ENCODE data around the gene NUDT5. TPM values are rescaled to one million over a fixed set of nuclear protein-coding genes. Genes with fewer than 3 reads are reported as not detected.

Gene NUDT5
- total RNA-seq, 1 experiment from 2014 or later: 119 TPM

- ATAC-seq (no peak), DNase-seq (ENCODE audit: low spot score) (no peak)
- Mint-ChIP-seq H3K4me1 (no peaks in the 10 kb centered on the region), H3K4me3 (no peak overlapping the region), H3K27me3 (ENCODE audit: low read depth) (no peaks in the 10 kb centered on the region), H3K36me3 (peaks cover 56% of the 10 kb centered on the region), H3K27ac (no peak overlapping the region), H3K9me3 (no peaks in the 10 kb centered on the region)
- TF ChIP-seq HMGA2 (CRISPR knock-in tag; IDR thresholded peaks at IDR 0.05) (peak; percentile 57; the same call in 1 of the 2 replicates), ZNF263 (CRISPR knock-in tag; IDR thresholded peaks at IDR 0.05; ENCODE audit: low read depth) (no peak)
- ChIA-PET CTCF (no interaction called here), POLR2A (no interaction called here)
Observed at GRCh38 chr10:12237265-12238220, 41.9 kb upstream of the NUDT5 start.

- H3K4me1 Mint-ChIP-seq: no peaks in the 10 kb centered on the region
- no peak overlapping the region for H3K27ac Mint-ChIP-seq
- no peak for ATAC-seq
Observed at GRCh38 chr10:12235796-12236195, 40.1 kb upstream of the NUDT5 start.

More at GRCh38 chr10:12235796-12236195, 40.1 kb upstream of the NUDT5 start:
- TF ChIP-seq TEAD1 (CRISPR knock-in tag; IDR thresholded peaks at IDR 0.05) (no peak), ATF3 (CRISPR knock-in tag; conservative IDR thresholded peaks at IDR 0.05) (no peak), NFYB (CRISPR knock-in tag; conservative IDR thresholded peaks at IDR 0.05; ENCODE audit: low read depth) (no peak), CDX4 (CRISPR knock-in tag; IDR thresholded peaks at IDR 0.05; ENCODE audit: borderline replicate concordance) (no peak), IRF2 (CRISPR knock-in tag; IDR thresholded peaks at IDR 0.05; ENCODE audit: borderline replicate concordance, low read depth) (no peak), ESRRA (CRISPR knock-in tag; IDR thresholded peaks at IDR 0.05; ENCODE audit: borderline replicate concordance) (no peak), SOX15 (CRISPR knock-in tag; IDR thresholded peaks at IDR 0.05) (no peak), ZNF532 (CRISPR knock-in tag; IDR thresholded peaks at IDR 0.05; ENCODE audit: borderline replicate concordance) (no peak), SMAD3 (CRISPR knock-in tag; IDR thresholded peaks at IDR 0.05; ENCODE audit: borderline replicate concordance) (no peak), ZNF219 (CRISPR knock-in tag; IDR thresholded peaks at IDR 0.05; ENCODE audit: borderline replicate concordance) (no peak), ZNF317 (CRISPR knock-in tag; IDR thresholded peaks at IDR 0.05; ENCODE audit: borderline replicate concordance, low read depth) (no peak), RORB (CRISPR knock-in tag; IDR thresholded peaks at IDR 0.05) (no peak), EMX1 (CRISPR knock-in tag; IDR thresholded peaks at IDR 0.05) (no peak), STAT6 (CRISPR knock-in tag; conservative IDR thresholded peaks at IDR 0.05; ENCODE audit: low read depth) (no peak), OVOL2 (CRISPR knock-in tag; IDR thresholded peaks at IDR 0.05; ENCODE audit: borderline replicate concordance) (no peak), USF2 (CRISPR knock-in tag; IDR thresholded peaks at IDR 0.05) (no peak), FOXP1 (CRISPR knock-in tag; IDR thresholded peaks at IDR 0.05; ENCODE audit: borderline replicate concordance) (no peak), KAT7 (CRISPR knock-in tag; IDR thresholded peaks at IDR 0.05; ENCODE audit: borderline replicate concordance) (no peak)
- no peak for DNase-seq (ENCODE audit: low spot score)
- peaks cover 62% of the 10 kb centered on the region for H3K36me3 Mint-ChIP-seq
- no peaks in the 10 kb centered on the region for H3K27me3 Mint-ChIP-seq (ENCODE audit: low read depth)
- no peaks in the 10 kb centered on the region for H3K9me3 Mint-ChIP-seq
- CTCF ChIA-PET: no interaction called here
- no peak overlapping the region for H3K4me3 Mint-ChIP-seq
- POLR2A ChIA-PET: no interaction called here
